ENCODE measurements around the gene COBL.

The COBL gene

GRCh38 chr7:51054231-51054630, 262.4 kb downstream of the COBL start:
- no peak for TF ChIP-seq CTCF (IDR thresholded peaks at IDR 0.05; ENCODE audit: insufficient read depth, low read length, poor library complexity, severe bottlenecking)

GRCh38 chr7:51053160-51053925, 263.3 kb downstream of the COBL start:
- Histone ChIP-seq H3K4me3 (replicated peaks; ENCODE audit: low read depth, low read length) (no peak overlapping the region), H3K27me3 (replicated peaks; ENCODE audit: control insufficient read depth, insufficient read depth, low read length) (no peaks in the 10 kb centered on the region), H3K36me3 (ENCODE audit: control insufficient read depth, insufficient read depth, low read length) (no peaks in the 10 kb centered on the region)
- no peak for DNase-seq (ENCODE audit: extremely low read depth, insufficient read length)
- no peak for TF ChIP-seq CTCF (IDR thresholded peaks at IDR 0.05; ENCODE audit: insufficient read depth, low read length, poor library complexity, severe bottlenecking)

More at GRCh38 chr7:51054231-51054630, 262.4 kb downstream of the COBL start:
- Histone ChIP-seq H3K36me3 (ENCODE audit: control insufficient read depth, insufficient read depth, low read length) (no peaks in the 10 kb centered on the region), H3K4me3 (replicated peaks; ENCODE audit: low read depth, low read length) (no peak overlapping the region), H3K27me3 (replicated peaks; ENCODE audit: control insufficient read depth, insufficient read depth, low read length) (no peaks in the 10 kb centered on the region)
- no peak for DNase-seq (ENCODE audit: extremely low read depth, insufficient read length)

- Histone ChIP-seq H3K27me3 (replicated peaks; ENCODE audit: control insufficient read depth, insufficient read depth, low read length) (no peaks in the 10 kb centered on the region), H3K4me3 (replicated peaks; ENCODE audit: low read depth, low read length) (no peak overlapping the region), H3K36me3 (ENCODE audit: control insufficient read depth, insufficient read depth, low read length) (no peaks in the 10 kb centered on the region)
- no peak for TF ChIP-seq CTCF (IDR thresholded peaks at IDR 0.05; ENCODE audit: insufficient read depth, low read length, poor library complexity, severe bottlenecking)
- DNase-seq (ENCODE audit: extremely low read depth, insufficient read length) = no peak
Measured at GRCh38 chr7:51046482-51046881, 270.1 kb downstream of the COBL start.

GRCh38 chr7:51046103-51046466, 270.5 kb downstream of the COBL start:
- Histone ChIP-seq H3K36me3 (ENCODE audit: control insufficient read depth, insufficient read depth, low read length) (no peaks in the 10 kb centered on the region), H3K4me3 (replicated peaks; ENCODE audit: low read depth, low read length) (no peak overlapping the region), H3K27me3 (replicated peaks; ENCODE audit: control insufficient read depth, insufficient read depth, low read length) (no peaks in the 10 kb centered on the region)
- DNase-seq (ENCODE audit: extremely low read depth, insufficient read length) = no peak
- no peak for TF ChIP-seq CTCF (IDR thresholded peaks at IDR 0.05; ENCODE audit: insufficient read depth, low read length, poor library complexity, severe bottlenecking)

GRCh38 chr7:51045319-51046102, 271.1 kb downstream of the COBL start:
- no peaks in the 10 kb centered on the region for H3K27me3 ChIP-seq (replicated peaks; ENCODE audit: control insufficient read depth, insufficient read depth, low read length)
- no peaks in the 10 kb centered on the region for H3K36me3 ChIP-seq (ENCODE audit: control insufficient read depth, insufficient read depth, low read length)
- no peak for TF ChIP-seq CTCF (IDR thresholded peaks at IDR 0.05; ENCODE audit: insufficient read depth, low read length, poor library complexity, severe bottlenecking)
- no peak overlapping the region for H3K4me3 ChIP-seq (replicated peaks; ENCODE audit: low read depth, low read length)
- DNase-seq (ENCODE audit: extremely low read depth, insufficient read length) = no peak

Data from GM06990 (cell line).